Memory B cell (primary cell): ENCODE results near the gene DDX20.

Experiments used
- ATAC-seq: fragments of 150-1000 bp; cut with Tn5 transposase; 2 replicates; pipeline ENCODE4 v1.10.0; 2021; ENCODE audit warnings: low read depth, mild to moderate bottlenecking, moderate library complexity
- DNase-seq, 2 donors: peaks; one replicate each; pipeline ENCODE4 v3.0.0; 2022; ENCODE audit warnings: low spot score in 2 of 2
- H3K27ac Mint-ChIP-seq: one replicate; pipeline ENCODE4 v1.8.0; 2022; ENCODE audit warnings: mild to moderate bottlenecking, moderate library complexity, mixed read lengths
- H3K27me3 Mint-ChIP-seq: one replicate; pipeline ENCODE4 v1.8.0; 2022; ENCODE audit warnings: mixed read lengths
- H3K36me3 Mint-ChIP-seq: one replicate; pipeline ENCODE4 v1.8.0; 2022; ENCODE audit warnings: mild to moderate bottlenecking, mixed read lengths
- H3K4me1 Mint-ChIP-seq: one replicate; pipeline ENCODE4 v1.8.0; 2022; ENCODE audit warnings: mixed read lengths
- H3K4me3 Mint-ChIP-seq: one replicate; pipeline ENCODE4 v1.8.0; 2022; ENCODE audit warnings: mild to moderate bottlenecking, moderate library complexity, mixed read lengths
- H3K9me3 Mint-ChIP-seq: one replicate; pipeline ENCODE4 v1.8.0; 2022; ENCODE audit warnings: mixed read lengths

DDX20 gene

GRCh38 chr1:111725192-111725591 lies 30.5 kb upstream of the DDX20 start:
- Mint-ChIP-seq H3K36me3 (no peaks in the 10 kb centered on the region), H3K27ac (peak overlapping the region; percentile 31), H3K4me1 (peaks cover 28% of the 10 kb centered on the region), H3K9me3 (no peaks in the 10 kb centered on the region), H3K4me3 (no peak overlapping the region), H3K27me3 (no peaks in the 10 kb centered on the region)
- no peak for DNase-seq
- no peak for ATAC-seq

GRCh38 chr1:111727056-111727455 lies 28.6 kb upstream of the DDX20 start:
- Mint-ChIP-seq H3K36me3 (no peaks in the 10 kb centered on the region), H3K9me3 (no peaks in the 10 kb centered on the region), H3K27ac (no peak overlapping the region), H3K4me1 (peaks cover 19% of the 10 kb centered on the region), H3K27me3 (no peaks in the 10 kb centered on the region), H3K4me3 (no peak overlapping the region)
- DNase-seq (no peak), ATAC-seq (no peak)

- ATAC-seq (no peak), DNase-seq (peak in 1 of 2 donors; percentile 3)
- Mint-ChIP-seq H3K4me3 (no peak overlapping the region), H3K9me3 (no peaks in the 10 kb centered on the region), H3K27ac (no peak overlapping the region), H3K4me1 (peaks cover 5% of the 10 kb centered on the region), H3K27me3 (no peaks in the 10 kb centered on the region), H3K36me3 (no peaks in the 10 kb centered on the region)
These were observed 26.3 kb upstream of the DDX20 start for GRCh38 chr1:111729271-111729921.

- Mint-ChIP-seq H3K9me3 (no peaks in the 10 kb centered on the region), H3K27ac (no peak overlapping the region), H3K27me3 (no peaks in the 10 kb centered on the region), H3K4me1 (peaks cover under 1% of the 10 kb centered on the region), H3K4me3 (no peak overlapping the region), H3K36me3 (no peaks in the 10 kb centered on the region)
- no peak for DNase-seq
- no peak for ATAC-seq
These were observed 25.6 kb upstream of the DDX20 start for GRCh38 chr1:111729946-111730681.

DNA sequence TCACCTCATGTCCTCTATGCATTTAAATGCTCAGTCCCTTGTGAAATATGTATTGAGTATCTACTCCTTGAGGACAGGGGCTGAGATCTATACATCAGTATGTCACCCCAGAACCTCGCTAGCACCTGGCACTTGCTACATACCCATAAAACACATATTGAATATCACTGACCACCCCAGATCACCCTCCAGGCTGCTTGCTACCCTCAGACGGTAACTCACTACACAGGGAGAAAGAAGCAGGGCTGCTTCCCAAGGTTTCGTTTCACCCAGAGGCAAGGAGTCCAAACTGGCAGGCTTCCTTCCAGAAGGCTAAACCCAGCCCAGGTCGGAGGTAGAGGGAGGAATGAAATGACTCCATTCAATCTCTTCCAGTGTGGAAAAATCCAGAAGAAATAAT lies 25.0 kb upstream of the DDX20 start:
- H3K27ac Mint-ChIP-seq, result no peak overlapping the region
- H3K9me3 Mint-ChIP-seq, result no peaks in the 10 kb centered on the region
- no peak for ATAC-seq
- no peak for DNase-seq
- H3K4me3 Mint-ChIP-seq, result no peak overlapping the region
- H3K27me3 Mint-ChIP-seq, result no peaks in the 10 kb centered on the region
- no peaks in the 10 kb centered on the region for H3K4me1 Mint-ChIP-seq
- no peaks in the 10 kb centered on the region for H3K36me3 Mint-ChIP-seq

DNA sequence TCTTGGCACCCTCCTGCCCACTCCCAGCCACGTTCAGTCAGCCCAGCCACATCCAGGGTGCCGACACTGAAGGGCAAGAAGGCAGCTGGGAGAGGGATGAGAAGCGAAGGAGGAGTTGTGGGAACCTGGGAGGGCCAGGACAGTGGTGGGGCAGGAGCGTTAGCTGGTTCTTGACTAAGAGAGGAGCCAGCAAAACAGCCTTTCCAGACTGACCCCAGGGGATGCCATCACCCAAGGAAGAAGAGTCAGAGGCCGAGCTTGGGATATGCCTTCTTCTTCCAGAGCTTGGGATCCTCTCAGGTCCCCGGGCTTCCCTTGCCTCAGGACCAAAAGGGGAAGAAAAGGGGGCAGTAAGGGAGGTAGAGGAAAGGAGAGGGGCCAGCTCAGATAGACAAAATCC lies 23.7 kb upstream of the DDX20 start:
- ATAC-seq (no peak), DNase-seq (no peak)
- no peaks in the 10 kb centered on the region for H3K27me3 Mint-ChIP-seq
- H3K9me3 Mint-ChIP-seq, result no peaks in the 10 kb centered on the region
- no peak overlapping the region for H3K4me3 Mint-ChIP-seq
- H3K36me3 Mint-ChIP-seq, result no peaks in the 10 kb centered on the region
- no peaks in the 10 kb centered on the region for H3K4me1 Mint-ChIP-seq
- H3K27ac Mint-ChIP-seq, result no peak overlapping the region

DNA sequence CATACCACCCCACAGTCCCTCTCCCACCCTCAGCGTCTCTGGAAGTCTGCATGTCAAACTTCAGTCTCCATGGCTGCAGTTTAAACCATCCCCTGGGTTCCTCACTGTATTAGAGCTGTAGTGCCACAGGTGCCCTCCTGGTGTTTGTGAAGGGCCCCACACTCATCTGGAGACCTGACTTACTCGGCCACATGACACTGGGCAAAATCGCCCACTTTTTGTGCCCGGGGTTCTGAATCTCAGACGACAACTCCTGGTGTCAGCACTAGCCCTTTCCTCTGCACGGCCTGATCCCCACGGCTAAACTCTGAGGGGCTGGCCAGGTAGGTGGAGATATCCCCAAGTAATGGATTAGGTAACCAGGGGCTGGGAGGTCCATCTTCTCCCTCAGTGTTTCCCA lies 23.0 kb upstream of the DDX20 start:
- H3K27me3 Mint-ChIP-seq, result no peaks in the 10 kb centered on the region
- no peaks in the 10 kb centered on the region for H3K36me3 Mint-ChIP-seq
- no peaks in the 10 kb centered on the region for H3K9me3 Mint-ChIP-seq
- ATAC-seq, result no peak
- H3K27ac Mint-ChIP-seq, result no peak overlapping the region
- peaks cover 4% of the 10 kb centered on the region for H3K4me1 Mint-ChIP-seq
- H3K4me3 Mint-ChIP-seq, result no peak overlapping the region
- no peak for DNase-seq

DNA sequence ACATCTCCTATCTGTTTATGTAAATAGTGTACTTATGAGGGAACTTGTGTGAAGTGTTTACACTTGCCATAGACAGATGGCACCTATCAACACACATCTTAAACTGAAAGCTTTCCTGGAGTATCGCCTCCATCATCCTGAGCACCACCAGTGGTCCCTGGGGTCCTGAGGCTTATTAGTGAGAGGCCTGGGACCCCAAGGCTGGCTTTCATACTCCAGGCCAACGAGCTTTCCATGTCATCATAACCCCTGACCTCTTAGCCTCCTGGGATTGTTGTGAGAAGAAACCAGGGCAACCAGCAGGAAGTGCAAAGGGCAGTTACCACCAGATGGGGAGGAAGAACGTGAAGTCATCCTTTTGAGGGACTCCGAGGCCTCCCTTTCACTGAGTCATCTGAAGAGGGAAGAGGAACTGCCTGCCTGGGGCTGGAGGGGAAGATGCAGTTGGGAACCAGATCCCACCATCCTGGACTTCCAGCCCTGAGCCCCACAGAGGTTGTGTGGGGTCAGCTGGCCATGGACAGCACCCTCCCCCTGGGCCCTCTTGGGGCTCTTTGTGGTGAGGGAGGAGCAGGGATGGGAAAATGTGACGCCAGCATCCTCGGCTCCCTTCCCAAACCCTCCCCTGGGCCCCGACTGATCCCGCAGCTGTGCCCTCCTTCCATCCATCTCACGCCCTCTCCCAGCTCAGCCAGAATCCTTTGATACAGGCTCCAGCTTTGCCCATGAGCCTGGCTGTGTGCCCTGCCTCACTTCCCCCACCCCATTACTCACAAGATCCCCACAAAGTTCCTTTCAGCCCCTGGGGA lies 22.3 kb upstream of the DDX20 start:
- ATAC-seq, result no peak
- no peaks in the 10 kb centered on the region for H3K36me3 Mint-ChIP-seq
- DNase-seq, result no peak
- H3K4me3 Mint-ChIP-seq, result no peak overlapping the region
- H3K27ac Mint-ChIP-seq, result no peak overlapping the region
- no peaks in the 10 kb centered on the region for H3K27me3 Mint-ChIP-seq
- H3K9me3 Mint-ChIP-seq, result no peaks in the 10 kb centered on the region
- H3K4me1 Mint-ChIP-seq, result peaks cover 9% of the 10 kb centered on the region

- Mint-ChIP-seq H3K4me3 (no peak overlapping the region), H3K27ac (no peak overlapping the region), H3K36me3 (no peaks in the 10 kb centered on the region), H3K4me1 (peaks cover 12% of the 10 kb centered on the region), H3K27me3 (no peaks in the 10 kb centered on the region), H3K9me3 (no peaks in the 10 kb centered on the region)
- DNase-seq, result no peak
- ATAC-seq, result no peak
These were observed 21.7 kb upstream of the DDX20 start for GRCh38 chr1:111733992-111734341.

- no peaks in the 10 kb centered on the region for H3K27me3 Mint-ChIP-seq
- no peaks in the 10 kb centered on the region for H3K9me3 Mint-ChIP-seq
- H3K27ac Mint-ChIP-seq, result no peak overlapping the region
- DNase-seq (no peak), ATAC-seq (no peak)
- no peak overlapping the region for H3K4me3 Mint-ChIP-seq
- H3K4me1 Mint-ChIP-seq, result peaks cover 12% of the 10 kb centered on the region
- H3K36me3 Mint-ChIP-seq, result no peaks in the 10 kb centered on the region
These were observed 21.3 kb upstream of the DDX20 start for GRCh38 chr1:111734426-111734825.

DNA sequence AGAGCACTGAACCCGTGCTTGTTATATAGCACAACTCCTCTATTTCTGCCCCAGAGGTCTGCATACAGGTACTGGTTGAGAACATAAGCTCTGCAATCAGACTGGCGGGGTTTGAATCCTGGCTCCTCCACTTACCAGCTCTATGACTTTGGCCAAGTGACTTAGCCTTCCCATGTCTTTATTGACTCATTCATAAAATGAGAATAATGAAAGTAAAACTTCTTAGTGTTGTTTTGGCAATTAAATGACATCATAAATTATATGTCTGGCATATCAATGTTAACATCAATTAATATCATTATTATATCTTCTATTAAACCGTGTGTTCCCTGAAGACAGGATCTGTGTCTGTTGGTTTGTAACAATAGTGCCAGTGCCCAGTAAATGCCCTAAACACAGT lies 20.8 kb upstream of the DDX20 start:
- no peak for ATAC-seq
- no peak overlapping the region for H3K4me3 Mint-ChIP-seq
- no peaks in the 10 kb centered on the region for H3K36me3 Mint-ChIP-seq
- H3K27ac Mint-ChIP-seq, result no peak overlapping the region
- H3K27me3 Mint-ChIP-seq, result peaks cover 1% of the 10 kb centered on the region
- DNase-seq, result no peak
- H3K9me3 Mint-ChIP-seq, result no peaks in the 10 kb centered on the region
- H3K4me1 Mint-ChIP-seq, result peaks cover 14% of the 10 kb centered on the region

DNA sequence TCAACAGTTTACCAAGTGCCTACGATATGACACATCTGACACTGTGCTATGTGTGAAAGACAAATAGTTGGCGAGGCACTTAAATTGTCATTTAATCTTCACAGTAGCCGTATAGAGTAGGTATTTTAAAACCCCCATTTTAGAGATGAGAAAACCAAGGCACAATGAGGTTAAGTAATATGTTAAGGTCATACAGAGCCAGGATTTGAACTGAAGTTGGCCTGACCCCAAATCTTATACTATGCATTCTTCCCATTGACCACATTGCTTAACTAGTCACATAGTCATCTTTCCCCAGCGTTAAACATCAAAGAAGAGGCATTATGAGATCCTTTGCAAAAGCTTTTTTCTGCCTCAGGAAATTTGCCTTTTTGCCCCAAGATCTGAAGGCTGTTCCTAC lies 20.4 kb upstream of the DDX20 start:
- DNase-seq (no peak), ATAC-seq (no peak)
- H3K4me3 Mint-ChIP-seq, result no peak overlapping the region
- H3K36me3 Mint-ChIP-seq, result no peaks in the 10 kb centered on the region
- H3K9me3 Mint-ChIP-seq, result no peaks in the 10 kb centered on the region
- H3K27ac Mint-ChIP-seq, result no peak overlapping the region
- H3K4me1 Mint-ChIP-seq, result peaks cover 16% of the 10 kb centered on the region
- H3K27me3 Mint-ChIP-seq, result peaks cover 2% of the 10 kb centered on the region

DNA sequence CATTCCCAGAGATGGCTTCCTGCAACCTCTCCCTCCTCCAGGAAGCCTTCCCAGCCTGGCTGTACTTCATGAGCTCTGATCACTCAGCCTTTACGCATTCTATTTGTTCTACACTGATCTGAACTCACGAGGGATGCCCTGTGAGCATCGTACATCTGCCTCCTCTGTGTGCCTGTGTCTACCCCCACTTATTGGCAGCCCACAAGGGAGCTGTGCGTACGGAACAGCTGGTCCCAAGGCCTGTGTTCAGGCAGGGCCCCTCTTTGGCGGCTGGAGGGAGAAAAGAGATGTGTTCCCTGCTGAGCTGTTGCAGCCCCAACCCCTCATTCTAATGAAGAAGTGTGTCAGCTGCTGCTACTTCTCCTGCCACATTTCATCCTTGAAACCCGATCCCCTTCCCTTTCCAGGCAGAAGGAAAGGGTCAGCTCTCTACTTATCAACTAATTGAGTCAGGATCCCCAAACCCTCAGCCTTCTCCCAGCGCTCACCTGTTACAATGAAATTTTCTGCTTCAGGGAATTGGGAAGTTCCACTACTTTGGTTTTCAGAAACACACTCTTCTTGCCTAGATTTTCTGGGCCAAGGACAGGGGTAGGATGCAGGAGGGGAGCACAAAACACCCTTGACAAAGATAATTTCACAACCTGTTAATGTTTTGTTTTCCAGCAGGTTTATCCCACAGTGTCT lies 19.7 kb upstream of the DDX20 start:
- Mint-ChIP-seq H3K4me3 (no peak overlapping the region), H3K36me3 (no peaks in the 10 kb centered on the region), H3K27me3 (peaks cover 6% of the 10 kb centered on the region), H3K9me3 (no peaks in the 10 kb centered on the region), H3K4me1 (peaks cover 16% of the 10 kb centered on the region), H3K27ac (no peak overlapping the region)
- no peak for ATAC-seq
- no peak for DNase-seq
